Measurements from ENCODE around the gene AAMDC. TPM values are rescaled to one million over a fixed set of nuclear protein-coding genes. Genes with fewer than 3 reads are reported as not detected.

The AAMDC gene
- polyA plus RNA-seq, 1 donor from 2014 or later = 9.7 TPM

- TF ChIP-seq, protein P1, sequence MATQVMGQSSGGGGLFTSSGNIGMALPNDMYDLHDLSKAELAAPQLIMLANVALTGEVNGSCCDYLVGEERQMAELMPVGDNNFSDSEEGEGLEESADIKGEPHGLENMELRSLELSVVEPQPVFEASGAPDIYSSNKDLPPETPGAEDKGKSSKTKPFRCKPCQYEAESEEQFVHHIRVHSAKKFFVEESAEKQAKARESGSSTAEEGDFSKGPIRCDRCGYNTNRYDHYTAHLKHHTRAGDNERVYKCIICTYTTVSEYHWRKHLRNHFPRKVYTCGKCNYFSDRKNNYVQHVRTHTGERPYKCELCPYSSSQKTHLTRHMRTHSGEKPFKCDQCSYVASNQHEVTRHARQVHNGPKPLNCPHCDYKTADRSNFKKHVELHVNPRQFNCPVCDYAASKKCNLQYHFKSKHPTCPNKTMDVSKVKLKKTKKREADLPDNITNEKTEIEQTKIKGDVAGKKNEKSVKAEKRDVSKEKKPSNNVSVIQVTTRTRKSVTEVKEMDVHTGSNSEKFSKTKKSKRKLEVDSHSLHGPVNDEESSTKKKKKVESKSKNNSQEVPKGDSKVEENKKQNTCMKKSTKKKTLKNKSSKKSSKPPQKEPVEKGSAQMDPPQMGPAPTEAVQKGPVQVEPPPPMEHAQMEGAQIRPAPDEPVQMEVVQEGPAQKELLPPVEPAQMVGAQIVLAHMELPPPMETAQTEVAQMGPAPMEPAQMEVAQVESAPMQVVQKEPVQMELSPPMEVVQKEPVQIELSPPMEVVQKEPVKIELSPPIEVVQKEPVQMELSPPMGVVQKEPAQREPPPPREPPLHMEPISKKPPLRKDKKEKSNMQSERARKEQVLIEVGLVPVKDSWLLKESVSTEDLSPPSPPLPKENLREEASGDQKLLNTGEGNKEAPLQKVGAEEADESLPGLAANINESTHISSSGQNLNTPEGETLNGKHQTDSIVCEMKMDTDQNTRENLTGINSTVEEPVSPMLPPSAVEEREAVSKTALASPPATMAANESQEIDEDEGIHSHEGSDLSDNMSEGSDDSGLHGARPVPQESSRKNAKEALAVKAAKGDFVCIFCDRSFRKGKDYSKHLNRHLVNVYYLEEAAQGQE (IDR thresholded peaks at IDR 0.05; ENCODE audit: borderline replicate concordance) = no peak
- no peak for TF ChIP-seq EZH2 (IDR thresholded peaks at IDR 0.05; ENCODE audit: borderline replicate concordance, insufficient read depth, low read length, poor library complexity, severe bottlenecking)
These were observed 42.8 kb upstream of the AAMDC start (continued) for GRCh38 chr11:77778118-77778517.

GRCh38 chr11:77778549-77778948 lies 42.4 kb upstream of the AAMDC start:
- Histone ChIP-seq H3K36me3 (ENCODE audit: insufficient read depth, low read length) (no peaks in the 10 kb centered on the region), H3K9me2 (ENCODE audit: insufficient read depth, low read length) (no peaks in the 10 kb centered on the region), H3F3A (ENCODE audit: insufficient read depth, low read length, poor library complexity, severe bottlenecking) (no peaks in the 10 kb centered on the region), H3K27me3 (ENCODE audit: insufficient read depth, low read depth, low read length) (no peaks in the 10 kb centered on the region), H4K20me1 (ENCODE audit: insufficient read depth) (no peaks in the 10 kb centered on the region), H3K4me2 (ENCODE audit: low read length) (no peak overlapping the region), H3K9me3 (ENCODE audit: low read length) (no peaks in the 10 kb centered on the region), H3K79me2 (replicated peaks; ENCODE audit: insufficient read depth, low read length) (peaks cover 45% of the 10 kb centered on the region), H3K27ac (ENCODE audit: low read length) (no peak overlapping the region), H3K9ac (ENCODE audit: low read length) (no peak overlapping the region), H2AFZ (ENCODE audit: low read depth, low read length) (no peak overlapping the region), H3K4me3 (ENCODE audit: low read length) (no peak overlapping the region)
- TF ChIP-seq RAD21 (conservative IDR thresholded peaks at IDR 0.05) = no peak
- TF ChIP-seq TAF1 (IDR thresholded peaks at IDR 0.05; ENCODE audit: low read depth) = no peak
- TF ChIP-seq CTCF (IDR thresholded peaks at IDR 0.05; ENCODE audit: poor library complexity, severe bottlenecking) = no peak
- no peak for TF ChIP-seq POLR2AphosphoS5 (IDR thresholded peaks at IDR 0.05)
- TF ChIP-seq EP300 (conservative IDR thresholded peaks at IDR 0.05; ENCODE audit: poor library complexity, severe bottlenecking) = no peak
- TF ChIP-seq, protein P1 (IDR thresholded peaks at IDR 0.05; ENCODE audit: borderline replicate concordance) = no peak
- TF ChIP-seq MXI1 (conservative IDR thresholded peaks at IDR 0.05; ENCODE audit: poor library complexity, severe bottlenecking) = no peak
- no peak for TF ChIP-seq SMC3 (conservative IDR thresholded peaks at IDR 0.05; ENCODE audit: poor library complexity)
- TF ChIP-seq EZH2 (IDR thresholded peaks at IDR 0.05; ENCODE audit: borderline replicate concordance, insufficient read depth, low read length, poor library complexity, severe bottlenecking) = no peak

Measured in neural cell (in vitro differentiated cells).